Esophagus muscularis mucosa (tissue), 4 donors: ENCODE results near the gene SLC5A3. TPM values are rescaled to one million over a fixed set of nuclear protein-coding genes. Genes with fewer than 3 reads are reported as not detected.

ENCODE experiments used
- DNase-seq: peaks from one replicate; pipeline ENCODE4 v3.0.0-alpha.2; 2017; ENCODE audit errors: extremely low spot score
- H3K27ac ChIP-seq, 4 donors: fragments of 200-600 bp; sonication (generic); replicated peaks in 1 of 4; 1 replicate in 3 of 4; 2 replicates in 1 of 4; pipeline ENCODE4 v1.5.1; 2016 to 2019; ENCODE audit warnings: mild to moderate bottlenecking in 1 of 4
- H3K27me3 ChIP-seq, 4 donors: fragments of 200-600 bp; sonication (generic); one replicate each; pipeline versions ENCODE4 v1.5.1 to v1.6.0; 2016 to 2019
- H3K36me3 ChIP-seq, 4 donors: fragments of 200-600 bp; sonication (generic); one replicate each; pipeline ENCODE4 v1.5.1; 2016 to 2019
- H3K4me1 ChIP-seq, 4 donors: fragments of 200-600 bp; sonication (generic); one replicate each; pipeline ENCODE4 v1.5.1; 2016 to 2019
- H3K4me3 ChIP-seq, 4 donors: fragments of 200-600 bp; sonication (generic); 1 replicate in 2 of 4; 2 replicates in 2 of 4; pipeline ENCODE4 v1.5.1; 2016 to 2019; ENCODE audit warnings: mild to moderate bottlenecking in 4 of 4, moderate library complexity in 1 of 4
- H3K9me3 ChIP-seq, 4 donors: fragments of 200-600 bp; sonication (generic); 1 replicate in 3 of 4; 2 replicates in 1 of 4; pipeline ENCODE4 v1.5.1; 2016 to 2019
- CTCF ChIP-seq, 3 experiments: fragments of 200-600 bp in 2 of 3; fragments of 450-650 bp in 1 of 3; sonication (generic) in 2 of 3; IDR thresholded peaks; one replicate each; pipeline ENCODE4 v1.5.1; 2017 to 2019; ENCODE audit warnings: antibody characterized with exemption in 3 of 3, mild to moderate bottlenecking in 2 of 3, moderate library complexity in 1 of 3
- EP300 ChIP-seq: sonication (generic); formaldehyde crosslinking; IDR thresholded peaks from one replicate; pipeline ENCODE4 v1.6.1; 2017; ENCODE audit warnings: antibody characterized with exemption
- POLR2A ChIP-seq: fragments of 450-650 bp; IDR thresholded peaks from one replicate; pipeline ENCODE4 v1.6.1; 2017; ENCODE audit warnings: antibody characterized with exemption, moderate library complexity, mild to moderate bottlenecking, low read depth
- POLR2AphosphoS5 ChIP-seq, 2 donors: sonication (generic); formaldehyde crosslinking; IDR thresholded peaks; one replicate each; pipeline ENCODE4 v1.6.1; 2017; ENCODE audit warnings: antibody characterized with exemption in 2 of 2
- WGBS: methylation state at CpG from one replicate; pipeline ENCODE4 v1.1.5; 2018; 5-methylcytosine and 5-hydroxymethylcytosine counted together
- intact Hi-C: fragments of 100-400 bp; cut with DNase I; formaldehyde crosslinking; loops from one replicate; pipeline ENCODE4 v1.15.1; 2023
- total RNA-seq, 4 donors: library from RNA; depleted of rRNA; stranded (reverse); fragments of >200 nt; gene quantifications; one replicate each; pipeline versions ENCODE4 v1.1.0 to v1.2.1, GENCODE V29; 2016

The SLC5A3 gene
- total RNA-seq, result 10 to 100 TPM in 3 of 4 donors, 1 to 10 TPM in 1; 7.3 to 15.4 (median 13.1) TPM

- no peaks in the 10 kb centered on the region for H3K27me3 ChIP-seq
- WGBS, result no CpG with 5 or more reads among the region's 104 CpGs
- H3K27ac ChIP-seq, result peak within 1 kb of the TSS; percentile 81 to 91 (median 88)
- H3K4me3 ChIP-seq, result peak within 1 kb of the TSS; percentile 78 to 88 (median 81)
- DNase-seq, result no peak
- H3K36me3 ChIP-seq, result no peaks in the 10 kb centered on the region
- intact Hi-C loops, result loop anchor here (1.0 to 5.0 kb wide), 4 partner anchors 56 to 274 kb away; no protein-coding TSS in a partner anchor
- peak in 1 of 3 experiments; percentile 15 for TF ChIP-seq CTCF (IDR thresholded peaks at IDR 0.05)
- TF ChIP-seq POLR2AphosphoS5 (IDR thresholded peaks at IDR 0.05), result peak; percentile 76 to 95
- TF ChIP-seq POLR2A, result peak; percentile 54
- no peak for TF ChIP-seq EP300
- no peaks in the 10 kb centered on the region for H3K9me3 ChIP-seq
- H3K4me1 ChIP-seq, result peaks cover 15 to 47% (median 41%) of the 10 kb centered on the region in 4 donors
These were observed at the start of gene SLC5A3, which contains the start of gene MRPS6 for GRCh38 chr21:34073032-34073748. Gene SLC5A3 (plus strand): TSS chr21:34073578. CDS start chr21:34095199, 21,621 bp downstream. Gene MRPS6 (plus strand): TSS chr21:34073578. CDS start chr21:34073701, 123 bp downstream.

GRCh38 chr21:34023691-34024373 lies 49.5 kb upstream of the SLC5A3 start:
- TF ChIP-seq EP300 (no peak), POLR2A (no peak), CTCF (IDR thresholded peaks at IDR 0.05) (no peak), POLR2AphosphoS5 (IDR thresholded peaks at IDR 0.05) (no peak)
- WGBS, result 53% methylated on average over 8 of the region's 8 CpGs
- H3K9me3 ChIP-seq, result peaks cover 0 to 6% (median 3%) of the 10 kb centered on the region in 4 donors
- H3K4me3 ChIP-seq, result no peak overlapping the region
- no peak for DNase-seq
- peaks cover 0 to 25% (median 19%) of the 10 kb centered on the region in 4 donors for H3K4me1 ChIP-seq
- H3K36me3 ChIP-seq, result no peaks in the 10 kb centered on the region
- intact Hi-C loops, result no loop called here
- H3K27me3 ChIP-seq, result no peaks in the 10 kb centered on the region
- no peak overlapping the region for H3K27ac ChIP-seq

GRCh38 chr21:34024374-34024693 lies 49.0 kb upstream of the SLC5A3 start:
- Histone ChIP-seq H3K4me1 (peaks cover 0 to 25% (median 19%) of the 10 kb centered on the region in 4 donors), H3K36me3 (no peaks in the 10 kb centered on the region), H3K9me3 (peaks cover 0 to 6% (median 3%) of the 10 kb centered on the region in 4 donors), H3K27me3 (no peaks in the 10 kb centered on the region), H3K27ac (no peak overlapping the region), H3K4me3 (no peak overlapping the region)
- TF ChIP-seq POLR2A (no peak), EP300 (no peak), CTCF (IDR thresholded peaks at IDR 0.05) (no peak), POLR2AphosphoS5 (IDR thresholded peaks at IDR 0.05) (no peak)
- intact Hi-C loops, result no loop called here
- 90% methylated on average over 3 of the region's 3 CpGs for WGBS
- DNase-seq, result no peak

- Histone ChIP-seq H3K4me1 (peaks cover 0 to 25% (median 15%) of the 10 kb centered on the region in 4 donors), H3K27me3 (no peaks in the 10 kb centered on the region), H3K4me3 (no peak overlapping the region), H3K36me3 (no peaks in the 10 kb centered on the region), H3K9me3 (no peaks in the 10 kb centered on the region), H3K27ac (no peak overlapping the region)
- intact Hi-C loops, result no loop called here
- no peak for DNase-seq
- WGBS, result 84% methylated on average over 9 of the region's 9 CpGs
- no peak for TF ChIP-seq POLR2A
- TF ChIP-seq POLR2AphosphoS5 (IDR thresholded peaks at IDR 0.05), result no peak
- TF ChIP-seq CTCF (IDR thresholded peaks at IDR 0.05), result no peak
- TF ChIP-seq EP300, result no peak
These were observed 45.5 kb upstream of the SLC5A3 start for GRCh38 chr21:34027721-34028461.
